HG03108 (cell line): ENCODE results near the gene PLA2G2D.

ENCODE experiments used
- ATAC-seq: cut with Tn5 transposase; IDR thresholded peaks from one replicate; pipeline ENCODE4 v1.9.1; 2021; ENCODE audit warnings: moderate library complexity; ENCODE audit not compliant: unreplicated experiment

The PLA2G2D gene

DNA sequence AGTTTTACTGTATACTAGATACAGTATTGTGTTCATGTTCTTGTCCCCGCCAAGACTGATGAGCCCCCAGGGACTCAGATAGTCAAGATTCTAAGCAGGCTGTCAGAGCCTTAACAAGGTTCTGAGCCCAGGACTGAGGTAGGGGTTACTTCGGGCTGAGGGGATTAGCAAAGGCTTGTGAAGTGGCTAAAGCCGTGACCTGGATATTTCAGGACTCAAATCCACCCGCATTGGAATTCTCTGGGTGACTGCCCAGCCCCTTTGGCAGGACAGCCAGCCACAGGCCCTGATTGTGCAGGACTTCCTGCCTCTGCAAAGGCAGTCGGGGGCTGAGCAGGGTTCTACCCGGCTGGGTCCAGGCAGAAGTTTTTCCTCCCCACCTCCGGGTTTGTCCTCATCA, 49.5 kb downstream of the PLA2G2D start, which contains the start of gene PLA2G5:
Gene PLA2G5 (plus strand): TSS at position 321 of the 400 bp plus-strand sequence. CDS start 14,637 bp downstream, outside the sequence.
- ATAC-seq, result no peak

DNA sequence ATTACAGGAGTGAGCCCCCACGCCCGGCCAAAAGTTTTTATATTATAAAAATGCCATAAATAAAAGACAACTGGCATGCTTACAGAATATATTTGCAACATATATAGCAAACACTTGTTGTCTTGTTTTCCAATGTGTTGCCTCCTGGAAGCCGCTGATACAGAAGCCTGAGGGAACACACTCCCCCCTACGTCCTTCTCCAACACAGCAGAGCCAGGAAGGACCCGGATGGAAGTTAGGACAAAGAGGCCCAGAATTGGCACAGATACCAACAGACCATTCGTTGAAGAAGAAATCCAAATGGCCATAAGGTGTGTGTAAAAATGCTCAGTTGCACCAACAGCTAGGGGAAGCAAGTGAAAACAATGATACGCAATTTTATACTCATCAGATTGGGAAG, 50.6 kb downstream of the PLA2G2D start:
- no peak for ATAC-seq

DNA sequence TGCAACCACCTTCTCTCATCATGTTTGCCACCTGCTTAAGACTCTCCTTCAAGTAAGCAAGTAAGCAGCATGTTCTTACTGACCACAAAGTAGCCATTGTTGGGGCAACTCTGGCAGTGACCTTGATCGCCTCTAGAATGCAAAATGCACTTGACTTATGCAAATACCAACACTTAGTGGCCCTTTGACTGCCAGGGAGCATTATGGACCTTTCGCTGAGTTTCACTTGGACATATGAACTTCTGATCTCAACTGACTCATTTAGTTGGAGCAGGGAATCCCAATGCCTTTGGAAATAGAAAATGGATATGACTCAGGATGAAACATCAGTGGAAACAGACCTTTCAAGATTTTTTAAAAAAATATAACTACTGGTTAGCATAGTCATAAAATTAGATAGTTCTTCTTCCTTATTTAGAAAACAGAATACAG, 55.5 kb downstream of the PLA2G2D start:
- no peak for ATAC-seq
